Mononuclear cell (primary cell): ENCODE measurements around the gene KHDC1. TPM values are rescaled to one million over a fixed set of nuclear protein-coding genes. Genes with fewer than 3 reads are reported as not detected.
"Not testable (repeated sequence)": the region's sequence is repeated elsewhere in the genome, so short reads cannot be mapped to it uniquely, and the experiment has no call there.

Experiments used
- H3K27me3 ChIP-seq: 2 replicates; pipeline ENCODE4 v1.6.0; 2011; ENCODE audit warnings: low read length, control low read depth; ENCODE audit not compliant: insufficient read depth
- H3K4me1 ChIP-seq: 2 replicates; pipeline ENCODE4 v1.5.1; 2011; ENCODE audit warnings: mild to moderate bottlenecking, low read length, control low read depth; ENCODE audit not compliant: insufficient read depth
- H3K4me3 ChIP-seq: 2 replicates; pipeline ENCODE4 v1.5.1; 2011; ENCODE audit warnings: mild to moderate bottlenecking, low read length, moderate library complexity
- H3K9me3 ChIP-seq: 2 replicates; pipeline ENCODE4 v1.5.1; 2011; ENCODE audit warnings: low read depth, mild to moderate bottlenecking, control low read depth, low read length
- total RNA-seq: library from RNA; depleted of rRNA; stranded (reverse); fragments of >200 nt; gene quantifications from one replicate; pipeline ENCODE4 v1.2.3, GENCODE V29; 2012

KHDC1 gene
- total RNA-seq, 1 donor = 0.21 TPM

DNA sequence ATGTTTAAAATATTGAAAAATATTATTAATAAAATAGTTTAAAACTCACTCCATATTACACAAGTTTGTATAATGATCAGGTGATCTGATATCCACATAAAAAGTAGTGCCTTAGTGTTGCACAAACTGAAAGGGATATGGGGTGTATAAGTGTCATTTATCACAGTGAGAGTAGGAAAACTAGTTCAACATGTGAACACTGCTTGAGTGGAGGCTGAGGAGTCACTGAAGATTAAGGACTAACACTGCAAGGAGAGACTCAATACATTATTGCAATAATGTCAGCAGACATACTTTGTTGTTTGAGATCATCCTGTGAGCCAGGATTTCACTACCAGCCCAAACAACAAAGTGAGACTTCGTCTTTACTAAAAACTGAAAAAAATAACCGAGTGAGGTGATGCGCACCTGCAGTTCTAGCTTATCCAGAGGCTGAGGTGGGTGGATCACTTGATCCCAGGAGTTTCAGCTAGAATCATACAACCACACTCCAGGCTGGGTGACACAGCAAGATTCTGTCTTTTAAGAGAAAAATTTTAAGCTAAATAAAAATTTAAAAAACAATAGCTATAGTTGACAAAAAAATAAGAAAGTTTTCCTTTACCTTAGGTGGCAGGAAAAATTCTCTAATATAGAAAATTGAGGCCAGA, 35.3 kb downstream of the KHDC1 start:
- H3K4me1 ChIP-seq = no peaks in the 10 kb centered on the region
- no peaks in the 10 kb centered on the region for H3K9me3 ChIP-seq
- H3K4me3 ChIP-seq = no peak overlapping the region
- H3K27me3 ChIP-seq = no peaks in the 10 kb centered on the region

DNA sequence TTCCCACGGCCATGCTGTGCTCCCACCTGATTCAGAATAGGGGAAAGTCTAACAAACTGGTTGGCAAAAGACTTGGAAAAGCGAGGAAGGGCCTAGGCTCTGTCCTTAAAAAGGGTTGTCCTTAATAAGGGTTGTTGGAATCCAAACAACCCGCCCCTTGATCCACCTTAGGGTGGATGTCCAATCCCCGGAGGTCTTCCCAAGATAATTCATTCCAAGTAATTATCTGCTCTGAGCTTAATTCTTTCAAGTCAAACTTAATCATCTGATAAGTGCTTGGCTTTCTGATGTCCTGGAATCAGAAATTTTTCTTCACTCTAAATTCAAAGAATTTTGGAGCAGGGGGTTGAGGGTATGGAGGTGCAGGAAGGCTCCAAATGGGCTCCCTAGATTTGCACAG, 37.6 kb downstream of the KHDC1 start, which contains the start of gene KHDC1L:
Gene KHDC1L, minus strand, starts transcription at position 101 of the 400 bp plus-strand sequence. Its CDS starts 88 bp downstream, at position 13.
- Histone ChIP-seq H3K27me3 (no peaks in the 10 kb centered on the region), H3K9me3 (no peaks in the 10 kb centered on the region), H3K4me1 (no peaks in the 10 kb centered on the region), H3K4me3 (no peak within 1 kb of the TSS)

DNA sequence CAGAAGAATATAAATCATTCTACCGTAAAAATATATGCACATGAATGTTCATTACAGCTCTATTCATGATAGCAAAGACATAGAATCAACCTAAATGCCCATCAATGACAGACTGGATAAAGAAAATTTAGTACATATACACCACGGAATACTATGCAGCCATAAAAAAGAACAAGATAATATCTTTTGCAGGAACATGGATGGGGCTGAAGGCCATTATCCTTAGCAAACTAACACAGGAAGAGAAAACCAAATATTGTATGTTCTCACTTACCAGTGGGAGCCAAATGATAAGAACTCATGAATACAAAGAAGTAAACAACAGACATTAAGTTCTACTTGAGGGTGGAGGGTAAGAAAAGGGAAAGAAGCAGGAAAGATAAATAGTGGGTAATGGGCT, 46.1 kb downstream of the KHDC1 start:
- Histone ChIP-seq H3K4me1 (no peaks in the 10 kb centered on the region), H3K9me3 (no peaks in the 10 kb centered on the region), H3K27me3 (no peaks in the 10 kb centered on the region), H3K4me3 (no peak overlapping the region)

DNA sequence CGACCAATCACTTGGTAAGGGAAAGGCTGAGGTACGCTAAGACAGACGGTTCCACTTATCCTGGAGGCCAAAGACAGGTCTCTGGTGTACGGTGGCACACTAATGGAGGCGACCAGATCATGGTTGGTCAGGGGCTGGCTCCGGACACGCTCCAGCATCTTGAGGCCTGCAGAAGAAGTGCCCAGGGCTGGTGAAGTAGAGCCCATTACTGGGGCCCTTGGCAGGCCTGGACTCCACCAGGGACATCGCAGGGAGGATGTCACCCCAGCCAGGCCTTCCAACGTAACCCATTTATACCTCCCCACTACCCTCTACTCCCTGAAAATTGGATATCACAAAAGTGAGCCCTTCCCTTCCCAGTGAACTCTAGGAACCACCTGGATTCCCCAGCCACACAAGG, 53.9 kb downstream of the KHDC1 start:
- H3K4me3 ChIP-seq = no peak overlapping the region
- H3K9me3 ChIP-seq = no peaks in the 10 kb centered on the region
- no peaks in the 10 kb centered on the region for H3K4me1 ChIP-seq
- H3K27me3 ChIP-seq = no peaks in the 10 kb centered on the region

DNA sequence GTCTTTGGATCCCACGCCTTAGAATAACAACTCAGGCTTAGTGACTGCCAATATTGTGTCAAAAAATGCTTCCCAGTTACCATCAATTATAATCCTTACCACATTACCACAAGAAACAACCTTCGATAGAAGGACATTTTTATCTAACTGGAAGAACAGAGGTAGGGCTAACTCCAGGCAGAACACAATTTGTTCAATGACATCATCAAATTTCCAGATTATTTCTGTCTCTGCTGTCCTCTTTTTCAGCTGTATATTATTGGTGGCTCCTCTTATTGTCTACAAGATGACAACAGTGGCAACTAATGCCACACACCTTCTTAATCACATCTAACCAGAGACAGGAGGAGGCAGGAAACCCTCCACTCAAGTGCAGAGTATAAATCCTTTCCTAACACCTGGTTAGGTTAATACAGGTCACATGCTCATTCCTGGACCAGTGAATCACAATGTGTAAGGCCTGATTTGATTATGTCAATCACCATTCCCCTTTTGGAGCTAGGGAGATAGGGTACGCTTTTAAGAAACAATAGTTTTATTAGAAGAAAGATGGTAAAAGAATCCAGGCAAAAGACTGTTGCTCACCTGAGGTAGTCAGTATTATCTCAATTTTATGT, 55.7 kb downstream of the KHDC1 start:
- Histone ChIP-seq H3K4me1 (no peaks in the 10 kb centered on the region), H3K9me3 (no peaks in the 10 kb centered on the region), H3K4me3 (no peak overlapping the region), H3K27me3 (no peaks in the 10 kb centered on the region)

DNA sequence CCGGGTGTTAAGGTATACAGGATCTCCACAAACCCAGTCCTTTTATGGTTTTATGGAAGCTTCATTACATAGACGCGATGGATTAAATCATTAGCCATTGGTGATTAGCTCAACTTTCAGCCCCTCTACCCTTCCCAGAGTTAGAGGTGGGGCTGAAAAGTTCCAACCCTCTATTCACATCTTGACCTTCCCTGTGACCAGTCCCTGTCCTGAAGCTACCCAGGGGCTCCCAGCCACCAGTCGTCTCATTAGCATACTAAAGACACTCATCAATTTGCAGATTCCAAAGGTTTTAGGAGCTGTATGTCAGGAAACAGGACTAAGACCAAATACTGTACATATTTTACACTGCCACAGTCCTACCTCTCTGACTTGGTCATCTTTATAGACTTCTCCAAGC, 58.7 kb downstream of the KHDC1 start:
- no peak overlapping the region for H3K4me3 ChIP-seq
- no peaks in the 10 kb centered on the region for H3K27me3 ChIP-seq
- H3K9me3 ChIP-seq = no peaks in the 10 kb centered on the region
- H3K4me1 ChIP-seq = no peaks in the 10 kb centered on the region

DNA sequence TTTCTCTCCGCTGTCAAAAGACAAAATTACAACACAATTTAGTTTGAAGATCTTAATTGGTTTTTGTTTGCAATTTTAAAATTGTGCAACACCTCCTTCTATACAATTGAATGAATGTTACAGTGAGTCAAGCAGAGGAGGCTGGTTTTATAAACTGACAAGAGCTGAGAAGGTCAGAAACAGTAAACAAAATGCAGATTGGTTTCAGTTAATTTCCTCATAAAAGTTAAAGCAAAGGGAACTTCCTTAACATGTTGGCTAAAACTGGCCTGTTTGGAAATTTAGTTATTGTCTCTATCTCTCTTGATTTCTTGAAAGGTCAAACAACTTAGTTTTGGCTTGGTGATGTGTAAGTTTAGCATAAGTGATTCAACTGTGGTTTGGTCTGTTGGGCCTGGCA, 59.9 kb downstream of the KHDC1 start:
- H3K4me3 ChIP-seq = no peak overlapping the region
- no peaks in the 10 kb centered on the region for H3K9me3 ChIP-seq
- no peaks in the 10 kb centered on the region for H3K4me1 ChIP-seq
- no peaks in the 10 kb centered on the region for H3K27me3 ChIP-seq

DNA sequence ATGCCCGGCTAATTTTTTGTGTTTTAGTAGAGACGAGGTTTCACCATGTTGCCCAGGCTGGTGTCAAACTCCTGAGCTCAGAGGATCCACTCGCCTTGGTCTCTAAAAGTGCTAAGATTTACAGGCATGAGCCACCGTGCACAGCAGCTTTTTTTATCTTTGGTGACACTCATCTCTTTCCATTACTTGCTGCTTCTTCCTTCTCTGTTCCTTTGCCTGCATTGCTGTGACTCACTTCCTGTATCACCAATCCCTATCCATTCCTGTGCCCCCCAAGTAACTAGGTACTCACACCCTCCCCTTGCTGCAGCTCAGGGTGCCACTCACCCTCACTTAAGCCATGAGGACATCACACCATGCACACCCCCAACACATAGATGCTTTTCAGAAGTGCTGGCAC, 62.3 kb downstream of the KHDC1 start:
- Histone ChIP-seq H3K9me3 (no peaks in the 10 kb centered on the region), H3K27me3 (no peaks in the 10 kb centered on the region), H3K4me1 (no peaks in the 10 kb centered on the region), H3K4me3 (no peak overlapping the region)

DNA sequence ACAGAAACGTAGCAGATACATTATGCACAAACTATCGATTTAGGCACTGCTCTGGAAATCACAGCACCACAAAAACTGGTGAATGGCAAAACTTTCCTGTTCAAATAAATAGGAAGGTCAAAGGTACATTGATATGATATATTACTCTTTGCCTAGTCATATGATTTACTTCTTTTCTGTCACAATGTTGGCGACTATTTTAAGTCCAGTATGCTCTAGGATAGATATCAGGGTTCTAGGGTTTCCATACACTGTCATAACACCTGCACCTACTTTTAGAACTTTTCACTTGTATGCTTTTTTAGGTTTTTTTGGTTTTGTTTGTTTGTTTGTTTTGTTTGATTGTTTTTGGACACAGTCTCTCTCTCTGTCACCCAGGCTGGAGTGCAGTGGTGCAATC, 62.7 kb downstream of the KHDC1 start:
- Histone ChIP-seq H3K4me1 (no peaks in the 10 kb centered on the region), H3K4me3 (no peak overlapping the region), H3K27me3 (no peaks in the 10 kb centered on the region), H3K9me3 (no peaks in the 10 kb centered on the region)

DNA sequence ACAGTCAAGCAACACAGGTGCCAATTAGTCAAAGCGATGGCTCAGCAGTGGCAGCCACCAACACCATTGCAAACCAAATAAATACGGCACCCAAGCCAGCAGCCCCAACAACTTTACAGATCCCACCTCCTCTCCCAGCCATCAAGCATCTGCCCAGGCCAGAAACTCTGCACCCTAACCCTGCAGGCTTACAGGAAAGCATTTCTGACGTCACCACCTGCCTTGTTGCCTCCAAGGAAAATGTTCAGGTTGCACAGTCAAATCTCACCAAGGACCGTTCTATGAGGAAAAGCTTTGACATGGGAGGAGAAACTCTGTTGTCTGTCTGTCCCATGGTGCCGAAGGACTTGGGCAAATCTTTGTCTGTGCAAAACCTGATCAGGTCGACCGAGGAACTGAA, 68.3 kb downstream of the KHDC1 start:
- H3K9me3 ChIP-seq = no peaks in the 10 kb centered on the region
- H3K27me3 ChIP-seq = no peaks in the 10 kb centered on the region
- no peaks in the 10 kb centered on the region for H3K4me1 ChIP-seq
- H3K4me3 ChIP-seq = no peak overlapping the region

DNA sequence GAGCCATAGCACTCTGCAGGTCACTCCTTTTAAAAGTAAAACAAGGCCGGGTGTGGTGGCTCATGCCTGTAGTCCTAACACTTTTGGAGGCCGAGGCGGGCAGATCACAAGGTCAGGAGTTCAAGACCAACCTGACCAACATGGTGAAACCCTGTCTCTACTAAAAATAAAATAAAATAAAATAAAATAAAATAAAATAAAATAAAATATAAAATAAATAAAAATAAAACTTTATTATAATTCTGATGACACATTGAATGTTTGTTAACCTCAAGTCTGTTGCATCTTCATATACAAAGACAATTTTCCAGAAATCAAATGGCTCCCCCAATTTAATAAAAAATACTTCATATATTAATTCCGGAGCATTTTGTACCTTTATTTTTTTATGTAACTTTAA, 69.7 kb downstream of the KHDC1 start:
- H3K9me3 ChIP-seq, H3K4me1 ChIP-seq, H3K27me3 ChIP-seq, H3K4me3 ChIP-seq: not testable (repeated sequence)

Other genes with a start within 250 kb of the KHDC1 start
- not detected for gene KHDC1L, start 37.7 kb downstream of the KHDC1 start, total RNA-seq
- not detected for gene DPPA5, start 91.1 kb upstream of the KHDC1 start, total RNA-seq
- gene KHDC3L, start 99.5 kb upstream of the KHDC1 start, total RNA-seq = not detected
- gene OOEP, start 106.7 kb upstream of the KHDC1 start, total RNA-seq = not detected
- 1.6 TPM for gene DDX43, start 131.6 kb upstream of the KHDC1 start, total RNA-seq
- 22.4 TPM for gene CGAS, start 189.1 kb upstream of the KHDC1 start, total RNA-seq
- gene MTO1, start 198.5 kb upstream of the KHDC1 start, total RNA-seq = 39.9 TPM